ENCODE results near the gene EIF4B. TPM values are rescaled to one million over a fixed set of nuclear protein-coding genes. Genes with fewer than 3 reads are reported as not detected.

EIF4B gene
- polyA plus RNA-seq, 4 donors, result 470 to 530 (median 505) TPM

GRCh38 chr12:53056901-53057300, 50.6 kb downstream of the EIF4B start:
- DNase-seq (ENCODE audit: low read depth in 4 of 4, low spot score in 3 of 4), result no peak

GRCh38 chr12:53057816-53058500, 51.7 kb downstream of the EIF4B start:
- DNase-seq (ENCODE audit: low read depth in 4 of 4, low spot score in 3 of 4), result no peak

GRCh38 chr12:53058674-53059433, 52.6 kb downstream of the EIF4B start:
- no peak for DNase-seq (ENCODE audit: low read depth in 4 of 4, low spot score in 3 of 4)

- DNase-seq (ENCODE audit: low read depth in 4 of 4, low spot score in 3 of 4), result no peak
Measured at GRCh38 chr12:53059434-53060063, 53.3 kb downstream of the EIF4B start.

GRCh38 chr12:53060064-53060720, 53.9 kb downstream of the EIF4B start:
- no peak for DNase-seq (ENCODE audit: low read depth in 4 of 4, low spot score in 3 of 4)

GRCh38 chr12:53060721-53061276, 54.5 kb downstream of the EIF4B start:
- no peak for DNase-seq (ENCODE audit: low read depth in 4 of 4, low spot score in 3 of 4)

GRCh38 chr12:53061404-53062010, 55.3 kb downstream of the EIF4B start:
- no peak for DNase-seq (ENCODE audit: low read depth in 4 of 4, low spot score in 3 of 4)

- no peak for DNase-seq (ENCODE audit: low read depth in 4 of 4, low spot score in 3 of 4)
Measured at GRCh38 chr12:53062011-53062961, 56.0 kb downstream of the EIF4B start.

GRCh38 chr12:53062977-53063707, 56.9 kb downstream of the EIF4B start:
- no peak for DNase-seq (ENCODE audit: low read depth in 4 of 4, low spot score in 3 of 4)

GRCh38 chr12:53063708-53064612, 57.7 kb downstream of the EIF4B start:
- DNase-seq (ENCODE audit: low read depth in 4 of 4, low spot score in 3 of 4), result no peak

GRCh38 chr12:53064613-53065436, 58.6 kb downstream of the EIF4B start:
- no peak for DNase-seq (ENCODE audit: low read depth in 4 of 4, low spot score in 3 of 4)

GRCh38 chr12:53065470-53065869, 59.2 kb downstream of the EIF4B start:
- DNase-seq (ENCODE audit: low read depth in 4 of 4, low spot score in 3 of 4), result no peak

GRCh38 chr12:53065975-53066931, 60.0 kb downstream of the EIF4B start:
- DNase-seq (ENCODE audit: low read depth in 4 of 4, low spot score in 3 of 4), result no peak

GRCh38 chr12:53067074-53067992, 61.1 kb downstream of the EIF4B start:
- DNase-seq (ENCODE audit: low read depth in 4 of 4, low spot score in 3 of 4), result no peak
